Left forelimb (tissue), 1 donor: Measurements from ENCODE around the gene CELSR1.

ENCODE experiments used
- DNase-seq: peaks from one replicate; pipeline ENCODE4 v3.0.0-alpha.2; 2018; ENCODE audit warnings: low spot score

CELSR1 gene

DNA sequence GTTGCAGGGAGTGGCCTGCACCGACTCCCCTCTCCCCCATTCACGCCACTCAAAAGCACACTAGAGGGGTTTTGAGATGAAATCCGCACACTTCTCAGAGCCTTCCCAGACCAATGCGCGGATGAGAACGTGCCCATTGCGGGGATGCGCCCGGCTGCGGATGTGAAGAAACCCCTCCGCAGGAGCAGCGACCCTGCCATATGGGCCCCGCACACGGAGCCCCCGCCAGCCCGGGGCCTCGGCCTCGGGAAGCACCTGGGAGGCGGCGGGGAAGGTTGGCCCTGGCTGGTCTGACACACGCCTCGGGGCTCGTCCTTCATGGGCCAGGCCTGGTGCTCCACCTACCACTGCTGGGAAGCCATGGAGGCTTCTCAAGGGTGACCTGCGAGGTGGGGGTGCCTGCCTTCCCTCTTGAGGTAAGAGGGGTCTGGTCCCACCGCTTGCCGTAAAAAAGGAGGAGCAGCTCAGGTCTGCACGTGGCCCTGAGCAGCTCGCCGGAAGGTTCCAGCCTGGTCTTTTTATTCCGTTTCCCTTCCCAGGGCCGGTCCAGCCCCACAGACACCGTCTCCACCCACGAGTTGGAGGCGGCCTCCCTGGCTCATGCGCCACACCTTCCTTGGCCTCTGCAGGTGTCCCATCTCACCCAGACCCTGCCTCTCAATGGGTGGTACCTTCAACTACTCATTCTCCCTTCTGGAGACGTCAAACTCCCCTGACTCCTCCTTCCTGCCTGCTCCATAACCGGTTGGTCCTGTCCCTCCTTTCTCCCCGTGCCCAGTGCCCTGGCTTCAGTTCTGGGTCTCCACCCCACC lies 162.6 kb downstream of the CELSR1 start:
- DNase-seq = no peak

DNA sequence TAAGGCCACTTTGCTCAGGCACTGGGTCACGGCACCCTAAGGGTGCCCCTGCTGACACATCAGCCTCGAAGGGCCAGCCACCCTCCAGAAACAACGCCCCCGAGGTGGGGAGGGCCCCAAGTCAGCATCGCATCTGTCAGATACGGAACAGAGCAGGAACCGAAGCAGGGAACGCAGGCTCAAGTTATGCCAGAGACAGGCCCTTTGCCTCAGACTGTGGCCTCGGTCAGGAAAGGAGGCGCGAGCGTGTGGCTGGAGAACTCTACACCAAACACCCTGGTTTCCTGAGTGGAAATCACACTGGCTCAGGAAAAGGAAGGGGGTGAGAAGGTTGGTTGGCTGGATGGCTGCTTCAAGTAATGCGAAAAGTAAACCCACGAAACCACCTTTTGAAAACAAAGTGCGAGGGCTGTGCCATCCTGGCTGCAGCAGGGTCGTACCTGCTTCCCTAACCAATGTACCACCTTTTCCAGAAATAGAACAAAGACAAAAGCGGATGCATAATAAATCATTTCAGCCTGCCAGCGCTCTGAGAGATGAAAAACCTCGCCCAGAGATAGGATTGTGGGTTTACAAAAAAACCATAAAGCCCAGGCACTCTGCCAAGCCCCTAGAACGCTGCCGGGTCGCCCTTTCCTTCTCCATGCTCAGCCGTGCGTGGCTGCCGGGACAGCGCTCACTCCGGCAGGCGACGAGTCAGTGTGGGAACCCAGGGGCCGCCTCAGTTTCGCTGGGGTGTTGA lies 163.3 kb downstream of the CELSR1 start:
- no peak for DNase-seq

DNA sequence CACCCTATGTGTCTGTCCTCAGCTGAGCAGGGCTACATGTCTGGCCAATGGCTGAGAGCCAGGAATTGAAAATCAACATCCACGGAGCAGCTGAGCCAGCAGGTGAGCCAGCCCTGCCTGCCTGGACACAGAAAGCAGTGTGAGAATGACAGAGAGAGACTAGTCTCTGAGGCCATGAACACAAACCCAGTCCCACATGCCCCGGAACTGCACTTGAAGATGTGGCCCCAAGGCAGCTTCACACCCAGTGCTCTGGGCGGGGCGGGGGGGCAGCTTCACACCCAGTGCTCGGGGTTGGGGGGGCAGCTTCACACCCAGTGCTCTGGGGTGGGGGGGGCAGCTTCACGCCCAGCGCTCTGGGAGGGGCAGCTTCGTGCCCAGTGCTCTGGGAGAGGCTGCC lies 164.3 kb downstream of the CELSR1 start:
- no peak for DNase-seq

DNA sequence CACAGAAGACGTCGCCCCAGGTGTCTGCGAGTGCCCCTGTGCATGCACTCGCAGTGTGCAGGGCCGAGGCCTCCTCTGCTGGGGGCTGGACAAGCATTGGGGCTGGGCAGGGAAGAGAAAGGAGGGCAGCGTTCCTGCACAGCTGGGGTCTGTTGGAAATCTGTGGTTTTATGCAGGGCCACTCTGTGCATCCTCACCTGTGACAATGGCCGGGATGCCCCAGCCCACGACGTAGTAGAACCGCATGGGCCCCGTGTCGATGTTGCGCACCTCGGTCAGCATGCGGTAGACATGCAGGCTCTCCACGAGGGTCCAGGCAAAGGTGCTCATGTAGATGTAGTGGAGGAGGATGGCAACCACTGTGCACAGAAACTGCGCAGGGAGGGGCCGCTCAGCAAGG lies 164.7 kb downstream of the CELSR1 start:
- no peak for DNase-seq

DNA sequence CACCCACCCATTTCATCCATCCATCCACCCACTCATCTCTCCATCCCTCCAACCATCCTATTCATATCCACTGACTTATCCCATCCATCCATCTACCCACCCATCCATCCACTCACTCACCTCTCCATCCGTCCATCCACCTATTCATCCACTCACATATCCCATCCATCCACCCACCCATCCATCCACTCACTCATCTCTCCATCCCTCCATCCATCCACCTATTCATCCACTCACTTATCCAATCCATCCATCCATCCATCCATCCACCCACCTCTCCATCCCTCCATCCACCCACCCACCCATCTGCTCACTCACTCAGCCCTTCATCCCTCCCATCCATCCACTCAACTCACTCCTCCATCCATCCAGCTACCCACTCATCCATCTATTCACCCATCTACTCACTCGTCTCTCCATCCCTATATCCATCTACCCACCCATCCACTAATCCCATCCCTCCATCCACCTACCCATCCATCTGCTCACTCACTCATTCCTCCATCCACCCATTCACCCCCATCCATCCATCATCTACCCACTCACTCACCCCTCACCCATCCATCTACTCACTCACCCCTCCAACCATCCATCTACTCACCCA lies 165.7 kb downstream of the CELSR1 start:
- no peak for DNase-seq

DNA sequence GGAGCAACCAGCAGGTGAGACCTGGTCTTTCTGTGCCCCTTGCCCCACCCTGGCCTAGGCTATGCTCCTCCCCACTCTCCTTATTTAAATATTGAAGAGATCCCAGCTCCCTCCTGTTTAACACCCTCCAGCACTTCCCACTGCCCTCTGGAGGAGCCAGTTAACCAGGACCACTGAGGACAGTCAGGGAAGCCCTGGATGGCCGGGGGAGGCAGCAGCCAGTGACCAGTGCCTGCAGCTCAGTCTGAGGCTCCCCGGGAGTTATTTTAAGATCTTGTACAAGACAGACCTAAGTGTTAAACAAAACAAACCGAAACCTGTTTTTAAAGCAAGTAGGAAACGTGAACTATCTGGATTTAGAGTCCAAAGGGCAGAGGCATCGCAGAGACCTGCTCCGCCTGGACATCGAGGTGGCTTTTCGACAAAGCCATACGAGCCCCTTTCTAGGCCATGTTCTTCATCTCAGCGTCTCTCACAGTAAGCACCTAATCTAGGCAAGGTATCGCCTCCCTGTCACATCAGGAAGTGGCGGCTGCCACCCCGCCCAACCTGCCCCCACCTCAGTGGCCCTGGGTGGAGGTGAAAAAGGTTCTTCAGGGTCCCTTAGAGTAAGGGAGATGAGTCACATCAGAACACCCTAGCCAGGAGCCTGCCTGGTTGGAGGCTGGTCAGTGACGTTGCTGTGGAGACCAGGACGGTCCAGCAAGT lies 166.7 kb downstream of the CELSR1 start:
- DNase-seq = no peak

DNA sequence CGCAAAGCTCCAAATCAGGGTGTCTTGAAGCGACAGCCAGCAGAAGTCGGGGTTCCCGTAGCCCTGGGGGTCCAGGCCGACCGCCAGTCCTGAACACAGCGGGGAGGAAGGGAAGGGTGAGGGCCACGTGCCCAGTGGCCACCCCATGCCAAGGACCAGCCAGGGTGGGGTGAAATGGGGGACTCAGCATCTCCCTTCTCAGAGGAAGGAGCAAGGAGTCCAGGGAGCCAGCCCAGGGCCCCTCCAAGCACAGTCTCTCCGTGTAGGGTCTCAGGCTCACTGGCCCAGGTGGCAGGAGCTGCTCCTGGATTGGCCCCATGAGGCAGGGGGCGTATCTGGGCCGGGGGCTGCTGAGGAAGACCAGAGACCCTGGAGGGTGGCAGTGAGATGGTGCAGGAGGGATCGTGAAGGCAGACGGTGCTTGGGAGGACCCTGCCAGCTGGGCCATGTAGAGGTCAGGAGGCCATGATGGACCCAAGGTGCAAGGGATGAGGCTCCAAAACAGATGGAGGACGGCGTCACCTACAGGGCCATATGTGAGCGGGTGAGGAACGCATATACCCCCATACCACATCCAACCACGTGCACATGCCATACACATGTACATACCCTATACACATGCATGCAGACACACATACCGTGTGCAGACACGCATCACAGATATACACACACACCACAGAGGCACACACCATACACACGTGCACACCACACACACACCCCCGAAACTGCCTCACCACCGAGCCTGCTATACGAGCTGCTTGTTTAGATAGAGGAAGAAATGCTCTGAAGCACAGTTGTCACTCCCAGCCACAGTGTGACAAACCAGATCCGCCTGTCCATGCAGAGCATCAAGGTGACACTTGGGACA lies 167.5 kb downstream of the CELSR1 start:
- no peak for DNase-seq

DNA sequence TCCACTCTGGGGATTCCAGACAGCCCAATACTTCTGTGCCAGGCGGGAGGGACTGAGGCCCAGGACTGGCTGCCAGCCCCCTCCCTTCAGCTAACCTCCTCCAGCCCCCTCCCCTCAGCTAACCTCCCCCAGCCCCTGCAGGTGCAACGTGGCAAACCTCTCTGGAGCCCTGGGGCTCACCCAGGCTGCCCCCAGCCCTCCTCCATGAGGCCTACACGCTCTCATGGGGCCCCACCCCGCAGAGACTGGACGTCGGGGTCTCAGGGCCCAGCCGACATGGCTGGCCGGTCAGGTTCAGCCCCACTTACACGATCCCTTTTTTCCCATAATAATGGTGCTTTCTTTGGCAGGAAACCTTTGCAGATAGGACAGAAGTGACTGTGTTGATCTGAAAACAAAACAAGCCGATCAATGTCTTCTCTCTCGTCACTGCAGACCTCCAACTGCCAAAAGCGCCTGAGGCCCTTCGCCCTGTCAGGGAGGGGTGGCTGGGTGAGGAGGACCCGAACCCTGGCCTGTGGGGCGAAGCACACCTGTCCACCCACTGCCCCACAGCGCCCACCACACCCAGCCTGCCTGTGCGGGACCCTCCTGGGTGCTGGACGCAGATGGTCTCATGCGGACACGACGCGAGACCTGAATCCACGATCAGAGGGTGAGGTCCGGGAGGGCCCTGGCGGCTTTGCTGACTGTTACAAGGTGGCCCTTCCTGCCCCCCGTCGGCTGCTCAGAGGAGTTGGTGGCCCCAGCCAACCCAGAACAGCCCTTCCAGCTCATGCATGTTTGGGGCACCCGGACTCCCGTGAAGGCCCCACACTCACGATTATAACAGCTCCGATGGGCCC lies 168.3 kb downstream of the CELSR1 start:
- no peak for DNase-seq

DNA sequence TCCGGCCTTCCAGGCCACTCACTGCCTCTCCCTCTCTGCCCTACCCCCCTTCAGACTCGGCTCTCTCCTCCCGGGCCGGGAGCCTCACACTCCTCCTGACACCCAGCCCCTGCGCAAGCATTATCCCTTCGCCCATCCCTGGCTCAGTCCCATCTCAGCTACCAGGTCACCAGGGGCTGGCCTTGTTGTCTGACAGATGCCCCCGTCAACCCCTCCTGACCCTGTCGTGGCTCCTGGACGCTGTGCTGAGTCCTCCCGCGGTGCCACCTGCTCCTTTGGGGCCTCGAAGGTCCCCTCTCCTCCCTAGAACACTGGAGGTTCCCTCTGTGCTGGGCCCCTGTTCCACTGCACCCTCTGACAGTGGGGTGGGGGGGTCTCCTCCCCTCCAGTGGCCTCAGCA lies 169.0 kb downstream of the CELSR1 start:
- no peak for DNase-seq

DNA sequence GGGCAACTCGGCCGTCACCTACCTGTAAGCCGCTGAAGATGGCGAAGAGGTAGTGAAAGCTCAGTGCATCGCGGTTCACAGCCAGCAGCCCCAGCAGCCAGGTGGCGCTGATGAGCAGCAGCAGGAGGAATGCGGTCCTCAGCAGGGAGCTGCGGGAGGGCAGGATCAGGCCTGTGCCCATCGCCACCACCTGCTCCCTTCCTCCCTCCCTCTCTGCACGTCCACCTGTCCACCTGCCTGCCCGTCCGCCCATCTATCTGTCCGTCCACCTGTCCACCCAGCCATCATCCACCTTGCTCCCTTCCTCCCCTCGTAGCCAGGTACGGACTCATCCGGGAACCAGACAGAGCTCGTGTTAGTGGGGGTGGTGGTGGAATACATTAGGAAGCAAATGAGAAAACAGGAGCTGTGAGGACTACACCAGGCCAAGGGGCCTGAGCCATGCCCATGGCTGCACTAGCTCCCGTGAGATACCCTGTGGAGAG lies 169.7 kb downstream of the CELSR1 start:
- DNase-seq = no peak

DNA sequence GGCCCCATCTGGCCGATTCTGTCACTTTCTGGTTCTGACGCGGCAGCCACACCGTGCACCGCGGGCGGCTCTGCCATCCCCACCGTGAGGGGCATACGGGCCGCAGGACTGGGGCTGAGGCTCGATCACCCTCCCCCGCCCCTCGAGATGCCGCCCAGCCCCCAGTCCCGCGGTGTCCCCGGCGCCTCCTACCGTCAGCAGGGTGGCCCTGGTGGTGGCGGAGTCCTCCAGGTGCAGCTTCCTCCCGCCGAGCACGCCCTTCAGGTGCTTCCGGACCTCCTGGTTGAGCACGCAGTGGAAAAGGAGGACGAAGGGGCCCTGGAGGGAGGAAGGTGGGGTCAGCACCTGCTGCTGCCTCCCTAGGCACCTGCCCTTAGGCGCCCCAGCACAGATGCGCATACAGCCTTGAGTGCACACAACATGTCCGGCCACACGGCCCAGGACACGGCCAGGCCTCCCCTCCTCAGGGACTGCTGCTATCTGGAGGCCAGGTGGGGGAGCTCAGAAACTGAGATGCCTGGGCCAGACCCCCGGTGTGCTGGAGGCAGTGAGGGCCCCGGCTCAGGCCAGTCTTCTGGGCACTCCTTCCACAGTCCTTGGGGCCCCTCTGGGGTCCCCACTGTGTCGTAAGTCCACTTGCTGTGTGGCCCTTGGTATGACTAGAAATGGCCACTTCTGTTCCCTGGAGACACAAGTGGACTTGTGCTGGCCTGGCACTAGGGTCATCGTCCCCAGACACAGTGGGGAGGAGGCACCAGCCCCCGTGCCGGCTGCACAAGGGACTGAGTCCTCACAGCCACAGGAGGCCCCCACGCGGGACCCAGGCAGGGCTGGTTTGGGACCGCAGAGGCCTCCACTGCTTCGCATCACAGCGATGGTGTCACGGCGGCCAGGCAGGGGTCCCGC lies 170.4 kb downstream of the CELSR1 start:
- DNase-seq = no peak

DNA sequence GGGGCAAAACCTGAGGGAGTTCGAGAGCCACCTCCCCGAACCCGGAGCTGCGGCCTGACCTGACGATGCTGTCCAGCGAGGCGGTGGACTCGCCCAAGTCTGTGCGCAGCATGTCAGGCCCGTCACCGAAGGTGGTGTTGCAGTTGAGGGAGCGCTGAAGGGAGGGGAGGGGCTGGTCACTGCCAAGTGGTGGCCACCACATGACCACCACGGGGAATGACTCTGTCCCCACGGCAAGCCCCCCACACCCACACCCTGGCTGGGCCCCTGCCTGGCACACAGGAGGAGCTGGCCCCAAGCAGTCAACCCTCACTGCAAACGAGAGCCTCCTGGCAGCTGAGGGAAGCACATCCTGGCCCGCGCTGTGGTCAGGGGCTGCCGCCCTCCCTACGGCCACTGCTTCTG lies 171.1 kb downstream of the CELSR1 start:
- no peak for DNase-seq

DNA sequence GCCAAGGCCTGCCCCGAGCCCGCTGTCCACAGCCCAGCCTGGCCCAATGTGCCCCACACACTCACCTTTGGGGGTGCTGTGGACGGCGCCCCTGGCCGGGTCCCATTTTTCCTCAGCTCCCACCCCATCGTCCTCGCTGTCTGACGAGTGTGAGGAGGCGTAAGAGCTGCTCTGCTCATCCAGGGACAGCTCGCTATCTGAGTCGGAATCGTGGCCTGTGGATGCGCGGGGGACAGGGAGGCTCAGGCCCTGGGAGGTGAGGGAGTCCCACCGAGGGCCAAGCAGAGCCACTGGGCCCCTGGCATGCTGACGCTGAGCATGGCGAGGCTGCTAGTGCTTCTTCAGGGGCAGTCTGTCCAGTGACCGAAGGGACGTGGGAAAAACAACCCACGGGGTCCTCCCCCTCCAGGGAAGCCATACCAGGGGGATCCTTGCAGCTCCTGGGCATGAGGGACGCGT lies 172.2 kb downstream of the CELSR1 start:
- no peak for DNase-seq

DNA sequence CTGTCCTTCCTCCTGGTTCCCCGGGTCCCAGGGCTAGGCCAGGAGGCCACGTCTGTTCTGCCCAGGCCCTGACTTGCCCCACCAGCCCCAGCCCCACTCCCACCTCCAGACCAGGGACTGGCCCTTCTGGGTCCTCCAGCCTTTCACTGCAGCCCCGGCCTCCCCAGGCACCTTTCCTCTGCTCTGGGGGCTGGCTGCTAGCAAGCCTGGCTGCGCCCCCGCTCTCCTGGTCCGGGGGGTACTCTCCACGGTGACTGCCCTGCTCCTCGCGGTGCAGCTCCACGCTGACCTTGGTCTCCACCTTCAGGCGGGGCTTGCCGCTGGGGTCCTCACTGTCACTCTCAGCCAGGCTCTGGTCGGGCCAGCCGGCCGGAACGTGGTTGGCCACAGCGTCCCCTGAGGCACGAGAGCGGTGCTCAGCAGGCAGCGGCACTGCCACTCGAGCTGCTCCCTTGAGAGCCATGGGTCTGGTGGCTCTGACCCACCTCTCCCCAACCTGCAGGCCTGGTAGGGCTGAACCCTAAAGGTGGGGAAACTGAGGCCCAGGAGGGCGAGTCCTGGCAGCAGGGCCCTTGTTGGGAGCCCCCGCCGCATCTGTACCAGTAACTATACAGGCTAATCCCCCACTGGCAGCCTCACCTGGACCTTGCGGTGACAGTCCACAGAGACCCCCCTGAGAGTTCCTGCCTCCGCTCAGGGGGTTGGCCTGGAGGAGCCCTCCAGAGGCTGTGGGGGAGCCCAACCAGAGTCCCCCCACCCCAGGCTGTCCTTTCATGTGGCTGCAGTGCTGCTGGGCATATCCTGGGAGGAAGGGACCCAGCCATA lies 172.9 kb downstream of the CELSR1 start:
- DNase-seq = no peak

DNA sequence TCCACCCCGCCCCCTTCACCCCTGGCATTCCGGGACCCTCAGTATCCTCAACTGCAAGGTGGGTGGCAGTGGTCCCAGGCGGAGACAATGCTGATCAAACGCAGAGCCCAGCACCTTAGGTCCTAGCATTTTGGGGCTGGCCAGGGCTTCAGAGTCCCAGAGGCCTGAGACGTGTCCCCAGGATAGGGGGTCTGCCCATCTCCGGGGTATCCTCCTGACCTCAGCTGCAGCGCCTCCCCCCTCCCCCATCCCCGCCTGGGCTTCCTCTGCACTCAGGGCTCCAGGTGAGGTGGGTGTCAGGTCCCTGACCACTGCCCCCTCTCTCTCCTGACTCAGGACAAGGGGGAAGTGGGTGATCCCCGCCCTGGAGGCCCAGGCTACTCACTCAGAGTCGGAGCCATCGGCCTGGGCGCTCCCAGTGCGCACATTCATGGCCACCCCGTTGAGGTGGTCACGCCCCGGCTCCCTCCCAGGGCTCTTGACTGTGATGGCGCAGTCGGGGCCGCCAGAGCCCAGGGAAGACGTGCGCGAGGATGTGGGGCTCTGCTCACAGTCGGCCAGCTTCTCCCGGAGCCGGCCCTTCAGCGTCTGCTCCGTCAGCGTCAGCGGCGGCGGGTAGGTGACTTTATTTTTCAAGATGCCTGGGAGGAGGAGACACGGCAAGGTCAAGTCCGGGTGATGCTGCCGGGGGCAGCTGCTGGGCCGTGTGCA lies 173.7 kb downstream of the CELSR1 start:
- DNase-seq = no peak

DNA sequence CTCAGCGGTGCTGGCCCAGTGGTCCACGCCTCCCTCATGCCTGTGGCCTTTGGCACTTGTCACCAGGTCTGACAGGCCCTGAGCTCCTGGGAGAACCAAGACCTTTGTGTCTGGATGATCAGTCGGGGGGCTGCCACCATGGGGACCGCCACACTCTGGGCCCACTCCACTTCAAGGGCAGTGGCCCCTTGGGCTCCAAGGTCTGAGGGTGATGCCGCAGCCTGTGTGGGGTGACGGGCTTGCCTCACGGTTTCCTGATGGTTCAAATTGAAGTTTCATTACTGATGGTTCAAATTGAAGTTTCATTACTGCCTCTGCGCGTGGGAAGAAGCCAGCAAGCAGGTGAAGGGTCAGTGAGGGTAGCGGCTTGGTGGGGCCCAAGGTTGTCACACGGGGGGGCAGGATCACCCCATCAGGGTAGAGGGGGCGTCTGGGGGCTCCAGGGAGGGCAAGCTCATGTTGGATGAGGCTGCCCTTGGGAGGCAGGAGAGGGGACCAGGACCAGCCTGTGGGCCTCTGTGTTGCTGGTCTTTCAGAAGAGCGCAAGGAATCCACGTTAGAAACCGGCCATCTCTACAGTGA lies 174.4 kb downstream of the CELSR1 start:
- DNase-seq = no peak

DNA sequence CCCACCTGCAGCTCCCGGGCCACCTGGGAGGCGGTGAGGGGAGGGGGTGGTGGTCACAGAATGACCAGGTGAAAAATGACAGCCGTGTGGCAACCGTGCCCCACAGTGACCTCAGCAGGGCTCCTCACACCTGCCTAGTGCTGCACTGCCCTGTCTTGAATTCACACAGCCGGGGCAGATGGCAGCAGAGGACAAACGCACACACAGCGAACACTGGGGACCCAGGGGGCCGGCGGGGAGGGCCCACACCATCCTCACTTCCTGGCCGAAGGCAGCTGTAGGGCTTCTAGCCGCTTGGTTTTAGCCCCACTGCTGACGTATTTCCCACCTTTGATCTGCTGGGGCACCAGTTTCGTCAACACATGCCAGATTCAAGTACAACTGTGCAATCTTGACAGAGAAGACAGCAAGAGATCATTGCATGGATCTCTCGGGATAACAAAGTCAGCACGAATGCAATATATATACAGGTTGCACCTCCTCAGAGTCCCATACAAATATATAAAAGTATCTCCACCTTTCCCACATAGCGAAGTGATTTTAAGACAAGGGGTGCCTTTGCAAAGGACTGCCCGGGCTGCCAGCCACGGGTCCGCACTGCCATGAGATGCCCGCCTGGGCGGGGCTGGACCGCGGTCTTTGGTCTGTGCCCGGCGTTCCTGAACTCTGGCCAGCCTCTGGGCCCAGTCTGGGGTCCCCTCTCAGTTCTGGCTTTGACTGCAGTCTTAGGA lies 175.1 kb downstream of the CELSR1 start:
- no peak for DNase-seq
